Right forelimb (tissue), 1 donor: Measurements from ENCODE around the gene MPP2.
A peak's percentile ranks its signal among the peaks of the same experiment; 100 is the strongest.
"Not testable (repeated sequence)": the region's sequence is repeated elsewhere in the genome, so short reads cannot be mapped to it uniquely, and the experiment has no call there.

Source experiments
- DNase-seq: peaks from one replicate; pipeline ENCODE4 v3.0.0-alpha.2; 2018

Gene MPP2

GRCh38 chr17:43842975-43843325 lies 64.4 kb downstream of the MPP2 start:
- DNase-seq, result no peak

GRCh38 chr17:43842091-43842974 lies 65.0 kb downstream of the MPP2 start:
- DNase-seq, result not testable (repeated sequence)

- DNase-seq, result no peak
Observed at GRCh38 chr17:43841282-43841681, 66.1 kb downstream of the MPP2 start.

GRCh38 chr17:43840814-43841213 lies 66.5 kb downstream of the MPP2 start:
- no peak for DNase-seq

GRCh38 chr17:43839670-43840108 lies 67.6 kb downstream of the MPP2 start:
- no peak for DNase-seq

- DNase-seq, result no peak
Observed at GRCh38 chr17:43834106-43834505, 73.2 kb downstream of the MPP2 start.

- DNase-seq, result peak; percentile 76
Observed at GRCh38 chr17:43832976-43833829, 74.1 kb downstream of the MPP2 start, which contains the start of gene MPP3. Gene MPP3, minus strand, starts transcription at chr17:43833146. Its CDS starts 1,240 bp downstream, at chr17:43831906.

- peak; percentile 62 for DNase-seq
Observed at GRCh38 chr17:43832168-43832975, 75.0 kb downstream of the MPP2 start.

GRCh38 chr17:43831633-43832032 lies 75.7 kb downstream of the MPP2 start:
- DNase-seq, result no peak

GRCh38 chr17:43830510-43831140 lies 76.7 kb downstream of the MPP2 start:
- no peak for DNase-seq

GRCh38 chr17:43829738-43830137 lies 77.6 kb downstream of the MPP2 start:
- no peak for DNase-seq

- DNase-seq, result no peak
Observed at GRCh38 chr17:43827596-43827995, 79.7 kb downstream of the MPP2 start.

- DNase-seq, result no peak
Observed at GRCh38 chr17:43826206-43826605, 81.1 kb downstream of the MPP2 start.

- no peak for DNase-seq
Observed at GRCh38 chr17:43825567-43825966, 81.8 kb downstream of the MPP2 start.
